WTC11 (cell line): ENCODE results near the gene ATM. TPM values are rescaled to one million over a fixed set of nuclear protein-coding genes. Genes with fewer than 3 reads are reported as not detected.

Experiments
- ATAC-seq: fragments of 200-7000 bp; cut with Tn5 transposase; 2 replicates; pipeline ENCODE4 v1.10.0; 2021; ENCODE audit warnings: mild to moderate bottlenecking, moderate library complexity
- CTCF ChIA-PET: fragments of 300-600 bp; sonication (Branson Sonifier 250); formaldehyde crosslinking; loops from one replicate; lab custom pipeline; 2021; ENCODE audit warnings: antibody characterized with exemption; lab: Charles Lee
- POLR2A ChIA-PET: fragments of 350-600 bp; sonication (Branson Sonifier 250); formaldehyde crosslinking; loops from one replicate; lab custom pipeline; 2021; ENCODE audit warnings: antibody characterized with exemption; lab: Charles Lee
- DNase-seq: peaks from one replicate; pipeline ENCODE4 v3.0.0; 2021; ENCODE audit warnings: low spot score
- H3K27ac Mint-ChIP-seq: 2 replicates; pipeline ENCODE4 v1.8.0; 2021; ENCODE audit warnings: mixed read lengths
- H3K27me3 Mint-ChIP-seq: 2 replicates; pipeline ENCODE4 v1.8.0; 2021; ENCODE audit warnings: low read depth, mild to moderate bottlenecking, moderate library complexity, mixed read lengths
- H3K36me3 Mint-ChIP-seq: 2 replicates; pipeline ENCODE4 v1.8.0; 2021; ENCODE audit warnings: mixed read lengths
- H3K4me1 Mint-ChIP-seq: 2 replicates; pipeline ENCODE4 v1.8.0; 2022; ENCODE audit warnings: mixed read lengths
- H3K4me3 Mint-ChIP-seq: 2 replicates; pipeline ENCODE4 v1.8.0; 2021; ENCODE audit warnings: mild to moderate bottlenecking, moderate library complexity, mixed read lengths
- H3K9me3 Mint-ChIP-seq: 2 replicates; pipeline ENCODE4 v1.8.0; 2021; ENCODE audit warnings: mixed read lengths
- ETV6 ChIP-seq: sonication (generic); formaldehyde crosslinking; IDR thresholded peaks from 2 replicates; pipeline ENCODE4 v1.8.1; 2022; ENCODE audit warnings: mild to moderate bottlenecking, missing genetic modification reagents
- FOXK1 ChIP-seq: sonication (generic); formaldehyde crosslinking; IDR thresholded peaks from 2 replicates; pipeline ENCODE4 v1.8.0; 2022; ENCODE audit warnings: mild to moderate bottlenecking, moderate library complexity, missing genetic modification reagents
- JAZF1 ChIP-seq: fragments of 250-450 bp; sonication (Bioruptor Pico); IDR thresholded peaks from 2 replicates; pipeline ENCODE4 v1.9.0; 2021; ENCODE audit warnings: moderate library complexity, mild to moderate bottlenecking, inconsistent platforms
- NFE2L1 ChIP-seq: sonication (generic); formaldehyde crosslinking; IDR thresholded peaks from 2 replicates; pipeline ENCODE4 v1.8.1; 2023; ENCODE audit warnings: missing genetic modification reagents
- NFYB ChIP-seq: sonication (generic); formaldehyde crosslinking; conservative IDR thresholded peaks from 2 replicates; pipeline ENCODE4 v1.8.0; 2022; ENCODE audit warnings: low read depth, missing genetic modification reagents
- NR1H2 ChIP-seq: sonication (generic); formaldehyde crosslinking; IDR thresholded peaks from 2 replicates; pipeline ENCODE4 v1.9.0; 2021; ENCODE audit warnings: mild to moderate bottlenecking, moderate library complexity, missing genetic modification reagents
- NR2C2 ChIP-seq: sonication (generic); formaldehyde crosslinking; IDR thresholded peaks from 2 replicates; pipeline ENCODE4 v1.8.0; 2022; ENCODE audit warnings: mild to moderate bottlenecking, missing genetic modification reagents
- NR3C1 ChIP-seq: sonication (generic); formaldehyde crosslinking; conservative IDR thresholded peaks from 2 replicates; pipeline ENCODE4 v1.8.1; 2023; ENCODE audit warnings: low read depth, mild to moderate bottlenecking, missing genetic modification reagents
- RELA ChIP-seq: sonication (generic); formaldehyde crosslinking; IDR thresholded peaks from 2 replicates; pipeline ENCODE4 v1.8.1; 2022; ENCODE audit warnings: missing genetic modification reagents, mild to moderate bottlenecking, borderline replicate concordance
- SMAD4 ChIP-seq: sonication (generic); formaldehyde crosslinking; IDR thresholded peaks from 2 replicates; pipeline ENCODE4 v1.8.0; 2022; ENCODE audit warnings: mild to moderate bottlenecking, missing genetic modification reagents
- SOX15 ChIP-seq: fragments of 250-450 bp; sonication (Bioruptor Pico); IDR thresholded peaks from 2 replicates; pipeline ENCODE4 v1.9.0; 2021; ENCODE audit warnings: mild to moderate bottlenecking
- TEAD4 ChIP-seq: sonication (generic); formaldehyde crosslinking; IDR thresholded peaks from 2 replicates; pipeline ENCODE4 v1.8.0; 2022; ENCODE audit warnings: mild to moderate bottlenecking, missing genetic modification reagents
- TP53 ChIP-seq: sonication (generic); formaldehyde crosslinking; IDR thresholded peaks from 2 replicates; pipeline ENCODE4 v1.8.1; 2023; ENCODE audit warnings: mild to moderate bottlenecking, missing genetic modification reagents
- ZNF121 ChIP-seq: sonication (generic); formaldehyde crosslinking; IDR thresholded peaks from 2 replicates; pipeline ENCODE4 v1.8.0; 2023; ENCODE audit warnings: missing genetic modification reagents
- ZNF219 ChIP-seq: sonication (generic); formaldehyde crosslinking; IDR thresholded peaks from 2 replicates; pipeline ENCODE4 v1.8.0; 2023; ENCODE audit warnings: missing genetic modification reagents, mild to moderate bottlenecking, borderline replicate concordance
- total RNA-seq: library from RNA; stranded (reverse); gene quantifications from 3 replicates; pipeline ENCODE4 v1.2.3, GENCODE V29; 2021
- TF ChIP-seq, protein P1 (sequence below): sonication (generic); formaldehyde crosslinking; IDR thresholded peaks from 2 replicates; pipeline ENCODE4 v1.8.1; 2023; ENCODE audit warnings: mild to moderate bottlenecking, missing genetic modification reagents, borderline replicate concordance
- TF ChIP-seq, protein P2 (sequence below): fragments of 250-450 bp; sonication (Bioruptor Pico); IDR thresholded peaks from 2 replicates; pipeline ENCODE4 v1.9.0; 2021; ENCODE audit warnings: moderate library complexity, mild to moderate bottlenecking, inconsistent platforms, borderline replicate concordance
- TF ChIP-seq, protein P3 (sequence below): sonication (generic); formaldehyde crosslinking; conservative IDR thresholded peaks from 2 replicates; pipeline ENCODE4 v1.8.1; 2023; ENCODE audit warnings: mild to moderate bottlenecking, low read depth, missing genetic modification reagents, moderate library complexity
- TF ChIP-seq, protein P4 (sequence below): sonication (generic); formaldehyde crosslinking; IDR thresholded peaks from 2 replicates; pipeline ENCODE4 v1.8.1; 2022; ENCODE audit warnings: missing genetic modification reagents, borderline replicate concordance
- TF ChIP-seq, protein P5 (sequence below): fragments of 250-450 bp; sonication (Bioruptor Pico); IDR thresholded peaks from 2 replicates; pipeline ENCODE4 v1.9.0; 2021; ENCODE audit warnings: mild to moderate bottlenecking, borderline replicate concordance

ATM gene
- total RNA-seq, 1 experiment from 2014 or later, result 49.5 TPM

DNA sequence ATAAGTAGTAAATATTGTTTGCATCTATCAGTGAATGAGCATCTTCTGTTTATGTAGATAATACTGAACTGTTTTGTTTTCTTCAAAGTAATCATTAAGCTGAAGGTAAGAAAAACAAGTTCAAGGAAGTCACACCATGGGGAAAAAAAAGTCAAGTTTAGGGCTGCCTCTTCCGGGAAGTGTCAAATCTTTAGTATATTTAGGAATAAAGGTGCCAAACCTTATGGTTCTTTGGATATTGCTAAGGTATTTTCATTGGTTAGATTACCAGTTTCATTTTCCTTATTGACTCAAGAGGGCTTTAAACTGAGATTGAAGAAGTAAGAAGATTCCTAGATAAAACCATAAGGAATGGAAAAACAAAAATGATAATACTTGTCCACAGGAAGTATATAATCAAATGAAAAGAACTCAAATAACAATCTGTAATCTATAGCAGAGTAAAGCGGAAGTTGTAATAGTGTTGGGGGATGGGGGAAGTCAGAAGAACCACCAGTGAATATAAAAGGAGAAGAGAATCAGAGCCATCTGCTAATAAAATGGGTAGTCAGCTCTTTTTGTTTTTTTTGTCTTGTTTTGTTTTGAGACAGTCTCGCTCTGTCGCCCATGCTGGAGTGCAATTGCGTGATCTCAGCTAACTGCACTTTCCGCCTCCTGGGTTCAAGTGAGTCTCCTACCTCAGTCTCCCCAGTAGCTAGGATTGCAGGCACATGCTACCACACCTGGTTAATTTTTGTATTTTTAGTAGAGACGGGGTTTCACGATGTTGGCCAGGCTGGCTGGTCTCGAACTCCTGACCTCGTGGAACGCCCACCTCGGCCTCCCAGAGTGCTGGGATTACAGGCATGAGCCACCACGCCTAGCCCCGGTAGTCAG lies 2.3 kb downstream of the ATM start (continued):
- TF ChIP-seq, protein P1, sequence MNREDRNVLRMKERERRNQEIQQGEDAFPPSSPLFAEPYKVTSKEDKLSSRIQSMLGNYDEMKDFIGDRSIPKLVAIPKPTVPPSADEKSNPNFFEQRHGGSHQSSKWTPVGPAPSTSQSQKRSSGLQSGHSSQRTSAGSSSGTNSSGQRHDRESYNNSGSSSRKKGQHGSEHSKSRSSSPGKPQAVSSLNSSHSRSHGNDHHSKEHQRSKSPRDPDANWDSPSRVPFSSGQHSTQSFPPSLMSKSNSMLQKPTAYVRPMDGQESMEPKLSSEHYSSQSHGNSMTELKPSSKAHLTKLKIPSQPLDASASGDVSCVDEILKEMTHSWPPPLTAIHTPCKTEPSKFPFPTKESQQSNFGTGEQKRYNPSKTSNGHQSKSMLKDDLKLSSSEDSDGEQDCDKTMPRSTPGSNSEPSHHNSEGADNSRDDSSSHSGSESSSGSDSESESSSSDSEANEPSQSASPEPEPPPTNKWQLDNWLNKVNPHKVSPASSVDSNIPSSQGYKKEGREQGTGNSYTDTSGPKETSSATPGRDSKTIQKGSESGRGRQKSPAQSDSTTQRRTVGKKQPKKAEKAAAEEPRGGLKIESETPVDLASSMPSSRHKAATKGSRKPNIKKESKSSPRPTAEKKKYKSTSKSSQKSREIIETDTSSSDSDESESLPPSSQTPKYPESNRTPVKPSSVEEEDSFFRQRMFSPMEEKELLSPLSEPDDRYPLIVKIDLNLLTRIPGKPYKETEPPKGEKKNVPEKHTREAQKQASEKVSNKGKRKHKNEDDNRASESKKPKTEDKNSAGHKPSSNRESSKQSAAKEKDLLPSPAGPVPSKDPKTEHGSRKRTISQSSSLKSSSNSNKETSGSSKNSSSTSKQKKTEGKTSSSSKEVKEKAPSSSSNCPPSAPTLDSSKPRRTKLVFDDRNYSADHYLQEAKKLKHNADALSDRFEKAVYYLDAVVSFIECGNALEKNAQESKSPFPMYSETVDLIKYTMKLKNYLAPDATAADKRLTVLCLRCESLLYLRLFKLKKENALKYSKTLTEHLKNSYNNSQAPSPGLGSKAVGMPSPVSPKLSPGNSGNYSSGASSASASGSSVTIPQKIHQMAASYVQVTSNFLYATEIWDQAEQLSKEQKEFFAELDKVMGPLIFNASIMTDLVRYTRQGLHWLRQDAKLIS (CRISPR knock-in tag), result no peak
- TF ChIP-seq, all 79 proteins: peak for 0

DNA sequence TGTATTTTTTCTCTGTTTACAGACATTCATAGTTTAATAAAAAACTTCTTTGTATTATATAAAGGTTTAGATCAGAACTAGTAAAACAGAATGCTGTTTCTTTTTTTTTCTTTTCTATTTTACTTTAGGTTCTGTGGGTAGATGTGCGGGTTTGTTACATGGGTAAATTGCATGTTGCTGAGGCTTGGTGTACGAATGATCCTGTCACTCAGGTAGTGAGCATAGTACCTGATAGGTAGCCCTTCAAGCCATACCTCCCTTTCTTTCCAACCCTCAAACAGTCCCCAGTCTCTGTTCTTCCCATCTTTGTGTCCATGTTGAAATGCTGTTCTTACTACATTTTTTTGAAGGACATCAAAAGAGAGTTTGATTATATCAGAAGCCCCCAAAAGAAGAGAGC lies 3.2 kb downstream of the ATM start:
- no peak overlapping the region for H3K27ac Mint-ChIP-seq
- DNase-seq, result no peak
- no peak for TF ChIP-seq NR1H2 (CRISPR knock-in tag)
- no peak for TF ChIP-seq TEAD4 (CRISPR knock-in tag)
- TF ChIP-seq JAZF1 (CRISPR knock-in tag), result no peak
- no peak for TF ChIP-seq ZNF121 (CRISPR knock-in tag)
- no peak for TF ChIP-seq NR2C2 (CRISPR knock-in tag)
- no peak for TF ChIP-seq RELA
- no peak for TF ChIP-seq TP53 (CRISPR knock-in tag)
- no peak for TF ChIP-seq SOX15 (CRISPR knock-in tag)
- TF ChIP-seq, protein P2, sequence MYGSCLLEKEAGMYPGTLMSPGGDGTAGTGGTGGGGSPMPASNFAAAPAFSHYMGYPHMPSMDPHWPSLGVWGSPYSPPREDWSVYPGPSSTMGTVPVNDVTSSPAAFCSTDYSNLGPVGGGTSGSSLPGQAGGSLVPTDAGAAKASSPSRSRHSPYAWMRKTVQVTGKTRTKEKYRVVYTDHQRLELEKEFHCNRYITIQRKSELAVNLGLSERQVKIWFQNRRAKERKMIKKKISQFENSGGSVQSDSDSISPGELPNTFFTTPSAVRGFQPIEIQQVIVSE (CRISPR knock-in tag), result no peak
- TF ChIP-seq FOXK1 (CRISPR knock-in tag), result no peak
- TF ChIP-seq NFE2L1, result no peak
- TF ChIP-seq, protein P3, sequence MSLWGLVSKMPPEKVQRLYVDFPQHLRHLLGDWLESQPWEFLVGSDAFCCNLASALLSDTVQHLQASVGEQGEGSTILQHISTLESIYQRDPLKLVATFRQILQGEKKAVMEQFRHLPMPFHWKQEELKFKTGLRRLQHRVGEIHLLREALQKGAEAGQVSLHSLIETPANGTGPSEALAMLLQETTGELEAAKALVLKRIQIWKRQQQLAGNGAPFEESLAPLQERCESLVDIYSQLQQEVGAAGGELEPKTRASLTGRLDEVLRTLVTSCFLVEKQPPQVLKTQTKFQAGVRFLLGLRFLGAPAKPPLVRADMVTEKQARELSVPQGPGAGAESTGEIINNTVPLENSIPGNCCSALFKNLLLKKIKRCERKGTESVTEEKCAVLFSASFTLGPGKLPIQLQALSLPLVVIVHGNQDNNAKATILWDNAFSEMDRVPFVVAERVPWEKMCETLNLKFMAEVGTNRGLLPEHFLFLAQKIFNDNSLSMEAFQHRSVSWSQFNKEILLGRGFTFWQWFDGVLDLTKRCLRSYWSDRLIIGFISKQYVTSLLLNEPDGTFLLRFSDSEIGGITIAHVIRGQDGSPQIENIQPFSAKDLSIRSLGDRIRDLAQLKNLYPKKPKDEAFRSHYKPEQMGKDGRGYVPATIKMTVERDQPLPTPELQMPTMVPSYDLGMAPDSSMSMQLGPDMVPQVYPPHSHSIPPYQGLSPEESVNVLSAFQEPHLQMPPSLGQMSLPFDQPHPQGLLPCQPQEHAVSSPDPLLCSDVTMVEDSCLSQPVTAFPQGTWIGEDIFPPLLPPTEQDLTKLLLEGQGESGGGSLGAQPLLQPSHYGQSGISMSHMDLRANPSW (CRISPR knock-in tag), result no peak
- TF ChIP-seq NFYB (CRISPR knock-in tag), result no peak
- no peak for TF ChIP-seq SMAD4
- no peak for TF ChIP-seq ETV6 (CRISPR knock-in tag)
- TF ChIP-seq, protein P4, sequence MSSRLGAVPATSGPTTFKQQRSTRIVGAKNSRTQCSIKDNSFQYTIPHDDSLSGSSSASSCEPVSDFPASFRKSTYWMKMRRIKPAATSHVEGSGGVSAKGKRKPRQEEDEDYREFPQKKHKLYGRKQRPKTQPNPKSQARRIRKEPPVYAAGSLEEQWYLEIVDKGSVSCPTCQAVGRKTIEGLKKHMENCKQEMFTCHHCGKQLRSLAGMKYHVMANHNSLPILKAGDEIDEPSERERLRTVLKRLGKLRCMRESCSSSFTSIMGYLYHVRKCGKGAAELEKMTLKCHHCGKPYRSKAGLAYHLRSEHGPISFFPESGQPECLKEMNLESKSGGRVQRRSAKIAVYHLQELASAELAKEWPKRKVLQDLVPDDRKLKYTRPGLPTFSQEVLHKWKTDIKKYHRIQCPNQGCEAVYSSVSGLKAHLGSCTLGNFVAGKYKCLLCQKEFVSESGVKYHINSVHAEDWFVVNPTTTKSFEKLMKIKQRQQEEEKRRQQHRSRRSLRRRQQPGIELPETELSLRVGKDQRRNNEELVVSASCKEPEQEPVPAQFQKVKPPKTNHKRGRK (CRISPR knock-in tag), result no peak
- TF ChIP-seq ZNF219 (CRISPR knock-in tag), result no peak
- TF ChIP-seq, protein P5, sequence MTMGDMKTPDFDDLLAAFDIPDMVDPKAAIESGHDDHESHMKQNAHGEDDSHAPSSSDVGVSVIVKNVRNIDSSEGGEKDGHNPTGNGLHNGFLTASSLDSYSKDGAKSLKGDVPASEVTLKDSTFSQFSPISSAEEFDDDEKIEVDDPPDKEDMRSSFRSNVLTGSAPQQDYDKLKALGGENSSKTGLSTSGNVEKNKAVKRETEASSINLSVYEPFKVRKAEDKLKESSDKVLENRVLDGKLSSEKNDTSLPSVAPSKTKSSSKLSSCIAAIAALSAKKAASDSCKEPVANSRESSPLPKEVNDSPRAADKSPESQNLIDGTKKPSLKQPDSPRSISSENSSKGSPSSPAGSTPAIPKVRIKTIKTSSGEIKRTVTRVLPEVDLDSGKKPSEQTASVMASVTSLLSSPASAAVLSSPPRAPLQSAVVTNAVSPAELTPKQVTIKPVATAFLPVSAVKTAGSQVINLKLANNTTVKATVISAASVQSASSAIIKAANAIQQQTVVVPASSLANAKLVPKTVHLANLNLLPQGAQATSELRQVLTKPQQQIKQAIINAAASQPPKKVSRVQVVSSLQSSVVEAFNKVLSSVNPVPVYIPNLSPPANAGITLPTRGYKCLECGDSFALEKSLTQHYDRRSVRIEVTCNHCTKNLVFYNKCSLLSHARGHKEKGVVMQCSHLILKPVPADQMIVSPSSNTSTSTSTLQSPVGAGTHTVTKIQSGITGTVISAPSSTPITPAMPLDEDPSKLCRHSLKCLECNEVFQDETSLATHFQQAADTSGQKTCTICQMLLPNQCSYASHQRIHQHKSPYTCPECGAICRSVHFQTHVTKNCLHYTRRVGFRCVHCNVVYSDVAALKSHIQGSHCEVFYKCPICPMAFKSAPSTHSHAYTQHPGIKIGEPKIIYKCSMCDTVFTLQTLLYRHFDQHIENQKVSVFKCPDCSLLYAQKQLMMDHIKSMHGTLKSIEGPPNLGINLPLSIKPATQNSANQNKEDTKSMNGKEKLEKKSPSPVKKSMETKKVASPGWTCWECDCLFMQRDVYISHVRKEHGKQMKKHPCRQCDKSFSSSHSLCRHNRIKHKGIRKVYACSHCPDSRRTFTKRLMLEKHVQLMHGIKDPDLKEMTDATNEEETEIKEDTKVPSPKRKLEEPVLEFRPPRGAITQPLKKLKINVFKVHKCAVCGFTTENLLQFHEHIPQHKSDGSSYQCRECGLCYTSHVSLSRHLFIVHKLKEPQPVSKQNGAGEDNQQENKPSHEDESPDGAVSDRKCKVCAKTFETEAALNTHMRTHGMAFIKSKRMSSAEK (CRISPR knock-in tag), result no peak
- TF ChIP-seq NR3C1, result no peak
- ChIA-PET POLR2A (interaction anchor here (0.6 kb wide), 1 partner anchor 75 kb away, joined by 3 read pairs; no protein-coding TSS in a partner anchor), CTCF (interaction anchor here (1.0 kb wide), 1 partner anchor 199 kb away, joined by 3 read pairs; no protein-coding TSS in a partner anchor)
- H3K4me1 Mint-ChIP-seq, result peaks cover 6% of the 10 kb centered on the region
- no peaks in the 10 kb centered on the region for H3K9me3 Mint-ChIP-seq
- H3K36me3 Mint-ChIP-seq, result peaks cover 25% of the 10 kb centered on the region
- no peak overlapping the region for H3K4me3 Mint-ChIP-seq
- no peak for ATAC-seq
- H3K27me3 Mint-ChIP-seq, result no peaks in the 10 kb centered on the region
